Testis (tissue), 2 donors: ENCODE measurements around the gene ARHGDIB.

Experiments
- POLR2A ChIP-seq: fragments of 450-650 bp; IDR thresholded peaks from one replicate; pipeline ENCODE4 v1.6.1; 2017; ENCODE audit warnings: antibody characterized with exemption, mild to moderate bottlenecking, moderate library complexity
- TF ChIP-seq, protein P1 (sequence below), 3 experiments: fragments of 450-650 bp in 2 of 3; fragments of 200-600 bp in 1 of 3; sonication (generic) in 1 of 3; IDR thresholded peaks; one replicate each; pipeline ENCODE4 v1.5.1; 2016 to 2019; ENCODE audit warnings: antibody characterized with exemption in 3 of 3, mild to moderate bottlenecking in 2 of 3, moderate library complexity in 1 of 3

DNA sequence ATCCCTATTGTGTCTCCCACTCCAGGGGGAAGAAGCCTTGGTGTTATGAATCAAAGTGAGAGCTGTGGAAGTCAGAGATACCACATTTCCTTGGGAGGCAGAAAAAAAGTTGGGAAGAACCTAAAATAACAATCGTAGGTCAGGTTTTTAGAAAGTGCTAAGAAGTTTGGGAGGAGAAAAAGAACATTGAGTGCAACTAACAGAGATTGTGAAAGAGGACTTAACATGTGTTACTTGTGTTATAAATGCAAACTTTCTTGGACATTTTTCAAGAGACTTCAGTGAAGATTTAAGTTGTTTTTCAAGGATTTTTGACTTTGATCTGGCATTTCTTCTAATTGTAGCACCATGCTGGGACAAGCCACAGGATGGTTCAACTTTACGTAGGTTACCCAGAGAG lies 15.2 kb downstream of the ARHGDIB start:
- TF ChIP-seq, protein P1, sequence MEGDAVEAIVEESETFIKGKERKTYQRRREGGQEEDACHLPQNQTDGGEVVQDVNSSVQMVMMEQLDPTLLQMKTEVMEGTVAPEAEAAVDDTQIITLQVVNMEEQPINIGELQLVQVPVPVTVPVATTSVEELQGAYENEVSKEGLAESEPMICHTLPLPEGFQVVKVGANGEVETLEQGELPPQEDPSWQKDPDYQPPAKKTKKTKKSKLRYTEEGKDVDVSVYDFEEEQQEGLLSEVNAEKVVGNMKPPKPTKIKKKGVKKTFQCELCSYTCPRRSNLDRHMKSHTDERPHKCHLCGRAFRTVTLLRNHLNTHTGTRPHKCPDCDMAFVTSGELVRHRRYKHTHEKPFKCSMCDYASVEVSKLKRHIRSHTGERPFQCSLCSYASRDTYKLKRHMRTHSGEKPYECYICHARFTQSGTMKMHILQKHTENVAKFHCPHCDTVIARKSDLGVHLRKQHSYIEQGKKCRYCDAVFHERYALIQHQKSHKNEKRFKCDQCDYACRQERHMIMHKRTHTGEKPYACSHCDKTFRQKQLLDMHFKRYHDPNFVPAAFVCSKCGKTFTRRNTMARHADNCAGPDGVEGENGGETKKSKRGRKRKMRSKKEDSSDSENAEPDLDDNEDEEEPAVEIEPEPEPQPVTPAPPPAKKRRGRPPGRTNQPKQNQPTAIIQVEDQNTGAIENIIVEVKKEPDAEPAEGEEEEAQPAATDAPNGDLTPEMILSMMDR (IDR thresholded peaks at IDR 0.05), result no peak
- no peak for TF ChIP-seq POLR2A
